BLaER1 treated with 17β-estradiol and CSF1 and Interleukin-3, amounts not matched to agents 10 nM and 100 nM (cell line): ENCODE data around the gene NAA20.
A peak's percentile ranks its signal among the peaks of the same experiment; 100 is the strongest.

Experiments used
- H3K27ac ChIP-seq, 11 experiments: shearing (Covaris generic); formaldehyde crosslinking; 2 replicates each; pipeline ENCODE4 v1.8.1; 2022
- H3K27me3 ChIP-seq, 11 experiments: shearing (Covaris generic); formaldehyde crosslinking; 2 replicates each; pipeline ENCODE4 v1.8.1; 2022
- H3K36me3 ChIP-seq, 11 experiments: shearing (Covaris generic); formaldehyde crosslinking; 2 replicates each; pipeline ENCODE4 v1.8.1; 2022
- H3K4me1 ChIP-seq, 10 experiments: shearing (Covaris generic); formaldehyde crosslinking; 2 replicates each; pipeline ENCODE4 v1.8.1; 2022
- H3K4me2 ChIP-seq, 11 experiments: shearing (Covaris generic); formaldehyde crosslinking; 2 replicates each; pipeline ENCODE4 v1.8.1; 2022
- H3K4me3 ChIP-seq, 10 experiments: shearing (Covaris generic); formaldehyde crosslinking; 2 replicates each; pipeline ENCODE4 v1.8.1; 2022
- H3K9ac ChIP-seq, 11 experiments: shearing (Covaris generic); formaldehyde crosslinking; 2 replicates each; pipeline ENCODE4 v1.8.1; 2022
- H3K9me3 ChIP-seq, 11 experiments: shearing (Covaris generic); formaldehyde crosslinking; replicated peaks in 1 of 11; 2 replicates each; pipeline ENCODE4 v1.8.1; 2022
- H4K20me1 ChIP-seq, 11 experiments: shearing (Covaris generic); formaldehyde crosslinking; 2 replicates each; pipeline ENCODE4 v1.8.1; 2022
- Cebpa-rat ChIP-seq, 11 experiments: shearing (Covaris generic); IDR thresholded peaks; 2 replicates each; pipeline ENCODE4 v1.8.1; 2022

The NAA20 gene

GRCh38 chr20:19992996-19993908 lies 23.9 kb upstream of the NAA20 start:
- no peaks in the 10 kb centered on the region for H3K9me3 ChIP-seq
- H3K27me3 ChIP-seq: no peaks in the 10 kb centered on the region
- H4K20me1 ChIP-seq: peaks cover 0 to 71% (median 68%) of the 10 kb centered on the region in 11 experiments; a peak in 20 of 22 replicates
- H3K4me1 ChIP-seq: peaks cover 70 to 100% (median 89%) of the 10 kb centered on the region in 10 experiments
- H3K36me3 ChIP-seq: peaks cover 11 to 100% (median 94%) of the 10 kb centered on the region in 11 experiments; a peak in 21 of 22 replicates
- peak overlapping the region in 9 of 11 experiments; percentile 23 to 73 (median 52); a peak in 17 of 22 replicates for H3K9ac ChIP-seq
- H3K27ac ChIP-seq: peak overlapping the region in 10 of 11 experiments; percentile 9 to 97 (median 60); a peak in 20 of 22 replicates
- TF ChIP-seq Cebpa-rat (IDR thresholded peaks at IDR 0.05): no peak
- H3K4me3 ChIP-seq: peak overlapping the region in 1 of 10 experiments; percentile 16; a peak in 2 of 20 replicates
- H3K4me2 ChIP-seq: peak overlapping the region; percentile 51 to 97 (median 86)

- peak overlapping the region; percentile 51 to 97 (median 86) for H3K4me2 ChIP-seq
- no peaks in the 10 kb centered on the region for H3K27me3 ChIP-seq
- H4K20me1 ChIP-seq: peaks cover 0 to 63% (median 59%) of the 10 kb centered on the region in 11 experiments; a peak in 20 of 22 replicates
- H3K4me3 ChIP-seq: no peak overlapping the region
- H3K36me3 ChIP-seq: peaks cover 11 to 100% (median 96%) of the 10 kb centered on the region in 11 experiments; a peak in 21 of 22 replicates
- peak overlapping the region in 10 of 11 experiments; percentile 23 to 73 (median 51); a peak in 18 of 22 replicates for H3K9ac ChIP-seq
- no peak for TF ChIP-seq Cebpa-rat (IDR thresholded peaks at IDR 0.05)
- peak overlapping the region; percentile 9 to 97 (median 59); a peak in 18 of 22 replicates for H3K27ac ChIP-seq
- H3K9me3 ChIP-seq: no peaks in the 10 kb centered on the region
- peaks cover 79 to 100% (median 97%) of the 10 kb centered on the region in 10 experiments for H3K4me1 ChIP-seq
Observed at GRCh38 chr20:19993958-19994669, 23.0 kb upstream of the NAA20 start.

- Histone ChIP-seq H3K9ac (peak overlapping the region in 10 of 11 experiments; percentile 59 to 77 (median 70); a peak in 16 of 22 replicates), H3K27ac (peak overlapping the region; percentile 71 to 97 (median 78)), H3K27me3 (no peaks in the 10 kb centered on the region), H4K20me1 (peaks cover 0 to 50% (median 47%) of the 10 kb centered on the region in 11 experiments; a peak in 20 of 22 replicates), H3K36me3 (peaks cover 4 to 100% (median 96%) of the 10 kb centered on the region in 11 experiments; a peak in 20 of 22 replicates), H3K9me3 (no peaks in the 10 kb centered on the region), H3K4me2 (peak overlapping the region; percentile 71 to 97 (median 90)), H3K4me1 (peaks cover 91 to 100% (median 100%) of the 10 kb centered on the region in 10 experiments), H3K4me3 (peak overlapping the region in 1 of 10 experiments; percentile 35; a peak in 1 of 20 replicates)
- TF ChIP-seq Cebpa-rat (IDR thresholded peaks at IDR 0.05): no peak
Observed at GRCh38 chr20:19995220-19995863, 21.8 kb upstream of the NAA20 start.

GRCh38 chr20:19996222-19996621 lies 20.9 kb upstream of the NAA20 start:
- no peak for TF ChIP-seq Cebpa-rat (IDR thresholded peaks at IDR 0.05)

GRCh38 chr20:19996917-19997316 lies 20.2 kb upstream of the NAA20 start:
- peaks cover 0 to 35% (median 31%) of the 10 kb centered on the region in 11 experiments; a peak in 19 of 22 replicates for H4K20me1 ChIP-seq

More at GRCh38 chr20:19996222-19996621, 20.9 kb upstream of the NAA20 start:
- Histone ChIP-seq H4K20me1 (peaks cover 0 to 42% (median 38%) of the 10 kb centered on the region in 11 experiments; a peak in 20 of 22 replicates), H3K36me3 (peaks cover 7 to 100% (median 96%) of the 10 kb centered on the region in 11 experiments; a peak in 21 of 22 replicates), H3K27ac (peak overlapping the region; percentile 71 to 97 (median 78)), H3K4me3 (peak overlapping the region in 8 of 10 experiments; percentile 9 to 45 (median 36); a peak in 14 of 20 replicates), H3K4me1 (peaks cover 92 to 100% (median 100%) of the 10 kb centered on the region in 10 experiments), H3K4me2 (peak overlapping the region; percentile 71 to 97 (median 90)), H3K9ac (peak overlapping the region; percentile 59 to 77 (median 70)), H3K27me3 (no peaks in the 10 kb centered on the region), H3K9me3 (no peaks in the 10 kb centered on the region)

GRCh38 chr20:19998990-19999705 lies 18.0 kb upstream of the NAA20 start:
- Histone ChIP-seq H3K9ac (peak overlapping the region in 7 of 11 experiments; percentile 3 to 77 (median 48); a peak in 11 of 22 replicates), H3K9me3 (no peaks in the 10 kb centered on the region), H3K4me3 (peak overlapping the region in 2 of 10 experiments; percentile 14 to 16; a peak in 3 of 20 replicates), H3K36me3 (peaks cover 7 to 86% (median 80%) of the 10 kb centered on the region in 11 experiments; a peak in 21 of 22 replicates), H3K27ac (peak overlapping the region; percentile 12 to 97 (median 94); a peak in 20 of 22 replicates), H3K4me1 (peaks cover 95 to 100% (median 99%) of the 10 kb centered on the region in 10 experiments), H3K4me2 (peak overlapping the region; percentile 71 to 97 (median 90)), H4K20me1 (peaks cover 0 to 12% (median 9%) of the 10 kb centered on the region in 11 experiments; a peak in 15 of 22 replicates), H3K27me3 (no peaks in the 10 kb centered on the region)
- no peak for TF ChIP-seq Cebpa-rat (IDR thresholded peaks at IDR 0.05)

More at GRCh38 chr20:19996917-19997316, 20.2 kb upstream of the NAA20 start:
- no peak for TF ChIP-seq Cebpa-rat (IDR thresholded peaks at IDR 0.05)
- H3K36me3 ChIP-seq: peaks cover 7 to 100% (median 96%) of the 10 kb centered on the region in 11 experiments; a peak in 21 of 22 replicates
- peak overlapping the region; percentile 71 to 97 (median 78) for H3K27ac ChIP-seq
- peaks cover 90 to 100% (median 100%) of the 10 kb centered on the region in 10 experiments for H3K4me1 ChIP-seq
- no peaks in the 10 kb centered on the region for H3K27me3 ChIP-seq
- no peaks in the 10 kb centered on the region for H3K9me3 ChIP-seq
- peak overlapping the region; percentile 59 to 77 (median 70) for H3K9ac ChIP-seq
- H3K4me3 ChIP-seq: peak overlapping the region in 9 of 10 experiments; percentile 9 to 45 (median 35); a peak in 13 of 20 replicates
- H3K4me2 ChIP-seq: peak overlapping the region; percentile 71 to 97 (median 90)
